HL-60 (cell line): ENCODE data around the gene DHCR24.

ENCODE experiments used
- DNase-seq, 2 experiments: peaks; one replicate each; pipeline ENCODE4 v3.0.0-alpha.2; 2010 to 2020; ENCODE audit warnings: low read depth in 1 of 2, low spot score in 1 of 2
- H3K27ac ChIP-seq: fragments of 250-450 bp; sonication (Bioruptor Pico); replicated peaks from 2 replicates; pipeline ENCODE4 v1.5.1; 2020; ENCODE audit warnings: mild to moderate bottlenecking, moderate library complexity
- H3K27me3 ChIP-seq: fragments of 250-450 bp; sonication (Bioruptor Pico); 2 replicates; pipeline ENCODE4 v1.5.1; 2021; ENCODE audit warnings: mild to moderate bottlenecking, moderate library complexity; ENCODE audit not compliant: insufficient read depth, poor library complexity, severe bottlenecking
- H3K4me3 ChIP-seq: replicated peaks from 2 replicates; pipeline ENCODE4 v1.5.1; 2011; ENCODE audit warnings: mild to moderate bottlenecking, control low read depth, low read length; ENCODE audit not compliant: insufficient read depth
- CTCF ChIP-seq: IDR thresholded peaks from one replicate; pipeline ENCODE4 v1.5.1; 2011; ENCODE audit warnings: low read length, control low read depth, inconsistent platforms; ENCODE audit not compliant: insufficient read depth
- GABPA ChIP-seq: IDR thresholded peaks from 2 replicates; pipeline ENCODE4 v1.6.1; 2012; ENCODE audit warnings: low read depth
- POLR2AphosphoS5 ChIP-seq: IDR thresholded peaks from 2 replicates; pipeline ENCODE4 v1.6.1; 2012; ENCODE audit warnings: low read depth
- REST ChIP-seq: IDR thresholded peaks from 2 replicates; pipeline ENCODE4 v1.6.1; 2012; ENCODE audit warnings: low read depth; ENCODE audit not compliant: insufficient replicate concordance
- SPI1 ChIP-seq: IDR thresholded peaks from 2 replicates; pipeline ENCODE4 v1.6.1; 2012; ENCODE audit warnings: low read depth, mild to moderate bottlenecking, borderline replicate concordance

DHCR24 gene

GRCh38 chr1:54864460-54865208 is 22.4 kb downstream of the DHCR24 start:
- H3K27ac ChIP-seq, result no peak overlapping the region
- no peak for DNase-seq
- TF ChIP-seq SPI1 (no peak), CTCF (no peak), GABPA (no peak), REST (no peak), POLR2AphosphoS5 (no peak)
- H3K4me3 ChIP-seq, result no peak overlapping the region
- no peaks in the 10 kb centered on the region for H3K27me3 ChIP-seq

GRCh38 chr1:54863267-54863665 is 23.7 kb downstream of the DHCR24 start:
- DNase-seq, result no peak
- H3K4me3 ChIP-seq, result no peak overlapping the region
- no peak overlapping the region for H3K27ac ChIP-seq
- H3K27me3 ChIP-seq, result no peaks in the 10 kb centered on the region
- TF ChIP-seq POLR2AphosphoS5, result no peak

DNA sequence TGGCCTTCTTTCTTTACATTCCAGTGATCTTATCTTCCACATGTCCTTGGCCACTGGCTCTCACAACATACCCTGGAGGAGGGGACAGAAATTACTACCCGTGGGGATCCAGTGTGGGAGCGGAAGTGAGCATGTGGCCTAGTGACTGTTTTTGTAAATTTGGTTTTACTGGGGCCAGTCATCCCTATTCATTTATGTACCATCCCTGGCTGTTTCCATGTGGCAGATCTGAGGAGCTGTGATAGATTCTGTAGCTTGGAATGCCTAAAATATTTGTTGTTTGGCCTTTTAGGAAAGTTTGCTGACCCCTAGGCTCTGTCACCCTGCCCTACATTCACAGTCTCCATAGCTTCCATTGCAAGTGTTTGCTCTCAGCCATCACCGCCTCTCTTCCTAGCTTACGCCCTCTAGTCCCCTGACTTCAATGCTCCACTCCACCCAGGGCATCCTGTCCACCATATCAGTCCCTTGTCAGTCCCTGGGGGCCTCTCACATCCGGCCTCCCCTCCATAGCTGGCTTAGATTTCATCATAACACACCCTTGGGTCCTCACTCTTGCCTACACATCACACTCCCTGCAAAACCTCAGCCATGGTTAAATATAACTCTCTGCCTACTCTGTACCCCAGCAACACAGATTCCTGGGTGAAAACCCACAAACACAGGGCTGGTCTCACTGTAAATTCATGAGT is 25.8 kb downstream of the DHCR24 start:
- DNase-seq, result peak in 1 of 2 experiments; percentile 24
- no peaks in the 10 kb centered on the region for H3K27me3 ChIP-seq
- no peak overlapping the region for H3K4me3 ChIP-seq
- TF ChIP-seq GABPA (no peak), CTCF (no peak), POLR2AphosphoS5 (no peak; the same call in 1 of the 2 replicates), SPI1 (no peak)
- H3K27ac ChIP-seq, result no peak overlapping the region

- peak in 1 of 2 experiments; percentile 63 for DNase-seq
- peak overlapping the region; percentile 38; the same call in 1 of the 2 replicates for H3K27ac ChIP-seq
Measured at GRCh38 chr1:54859700-54860391, 27.1 kb downstream of the DHCR24 start.

More at GRCh38 chr1:54859700-54860391, 27.1 kb downstream of the DHCR24 start:
- TF ChIP-seq REST (no peak), SPI1 (peak; percentile 73), POLR2AphosphoS5 (0 out of 2 replicates have a peak, but pooled peaks have one; percentile 19), GABPA (no peak), CTCF (no peak)
- H3K27me3 ChIP-seq, result no peaks in the 10 kb centered on the region
- H3K4me3 ChIP-seq, result no peak overlapping the region
